ENCODE measurements around the gene ZNF175.

ZNF175 gene

GRCh38 chr19:51570962-51571575 lies at the start of gene ZNF175:
ZNF175 (plus strand) TSS chr19:51571283; CDS start chr19:51573330, 2,047 bp downstream.
- no peak for TF ChIP-seq ZNF274 (IDR thresholded peaks at IDR 0.05; ENCODE audit: low read depth, low read length)
- peak within 1 kb of the TSS; percentile 95 for H3K4me3 ChIP-seq (ENCODE audit: low read length)

DNA sequence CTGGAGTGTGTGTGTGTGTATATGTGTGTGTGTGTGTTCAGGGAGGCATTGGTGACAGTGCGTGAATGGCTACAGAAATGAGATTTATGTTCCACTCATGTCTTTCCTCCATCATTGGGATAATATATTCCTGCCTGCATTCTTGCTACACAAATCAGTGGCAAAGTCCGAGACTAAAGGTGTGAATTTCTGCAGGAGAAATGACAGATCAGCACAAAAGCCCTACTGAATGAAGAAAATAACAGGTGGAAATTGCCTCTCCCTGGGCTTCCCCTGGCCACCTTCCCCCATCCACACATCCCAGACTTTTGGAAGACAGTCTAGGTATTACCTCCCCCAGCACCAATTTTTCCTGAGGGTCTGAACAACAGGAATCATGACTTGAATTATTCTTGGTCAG lies 49.7 kb upstream of the ZNF175 start:
- H3K4me3 ChIP-seq (ENCODE audit: low read length): no peak overlapping the region
- no peak for TF ChIP-seq ZNF274 (IDR thresholded peaks at IDR 0.05; ENCODE audit: low read depth, low read length)

GRCh38 chr19:51521781-51522180 lies 49.3 kb upstream of the ZNF175 start:
- no peak for TF ChIP-seq ZNF274 (IDR thresholded peaks at IDR 0.05; ENCODE audit: low read depth, low read length)
- no peak overlapping the region for H3K4me3 ChIP-seq (ENCODE audit: low read length)

- H3K4me3 ChIP-seq (ENCODE audit: low read length): no peak overlapping the region
- TF ChIP-seq ZNF274 (IDR thresholded peaks at IDR 0.05; ENCODE audit: low read depth, low read length): no peak
These were observed 46.3 kb upstream of the ZNF175 start for GRCh38 chr19:51524666-51525264.

- no peak overlapping the region for H3K4me3 ChIP-seq (ENCODE audit: low read length)
- no peak for TF ChIP-seq ZNF274 (IDR thresholded peaks at IDR 0.05; ENCODE audit: low read depth, low read length)
These were observed 45.4 kb upstream of the ZNF175 start for GRCh38 chr19:51525651-51526050.

DNA sequence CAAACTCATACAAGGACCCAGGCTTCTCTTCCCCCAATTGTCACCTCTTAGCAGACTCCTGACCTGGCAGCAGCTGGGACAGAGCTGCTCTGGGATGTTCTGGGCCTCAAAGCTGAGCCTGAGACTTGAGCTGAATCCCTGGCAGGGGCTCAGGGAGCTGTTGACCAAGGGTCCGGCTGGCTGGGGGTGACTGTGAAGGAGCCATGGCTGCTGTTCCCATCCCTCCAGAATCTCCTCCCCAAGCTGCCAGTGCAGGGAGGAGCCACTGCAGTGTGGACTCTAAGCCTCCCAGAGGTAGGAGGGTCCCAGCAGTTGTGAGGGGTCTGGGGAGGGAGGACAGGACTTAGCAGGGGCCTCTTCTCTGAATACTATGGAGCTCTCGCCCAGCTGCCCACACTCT lies 41.8 kb upstream of the ZNF175 start:
- TF ChIP-seq ZNF274 (IDR thresholded peaks at IDR 0.05; ENCODE audit: low read depth, low read length): no peak
- no peak overlapping the region for H3K4me3 ChIP-seq (ENCODE audit: low read length)

GRCh38 chr19:51530616-51531015 lies 40.5 kb upstream of the ZNF175 start:
- no peak for TF ChIP-seq ZNF274 (IDR thresholded peaks at IDR 0.05; ENCODE audit: low read depth, low read length)
- H3K4me3 ChIP-seq (ENCODE audit: low read length): no peak overlapping the region

DNA sequence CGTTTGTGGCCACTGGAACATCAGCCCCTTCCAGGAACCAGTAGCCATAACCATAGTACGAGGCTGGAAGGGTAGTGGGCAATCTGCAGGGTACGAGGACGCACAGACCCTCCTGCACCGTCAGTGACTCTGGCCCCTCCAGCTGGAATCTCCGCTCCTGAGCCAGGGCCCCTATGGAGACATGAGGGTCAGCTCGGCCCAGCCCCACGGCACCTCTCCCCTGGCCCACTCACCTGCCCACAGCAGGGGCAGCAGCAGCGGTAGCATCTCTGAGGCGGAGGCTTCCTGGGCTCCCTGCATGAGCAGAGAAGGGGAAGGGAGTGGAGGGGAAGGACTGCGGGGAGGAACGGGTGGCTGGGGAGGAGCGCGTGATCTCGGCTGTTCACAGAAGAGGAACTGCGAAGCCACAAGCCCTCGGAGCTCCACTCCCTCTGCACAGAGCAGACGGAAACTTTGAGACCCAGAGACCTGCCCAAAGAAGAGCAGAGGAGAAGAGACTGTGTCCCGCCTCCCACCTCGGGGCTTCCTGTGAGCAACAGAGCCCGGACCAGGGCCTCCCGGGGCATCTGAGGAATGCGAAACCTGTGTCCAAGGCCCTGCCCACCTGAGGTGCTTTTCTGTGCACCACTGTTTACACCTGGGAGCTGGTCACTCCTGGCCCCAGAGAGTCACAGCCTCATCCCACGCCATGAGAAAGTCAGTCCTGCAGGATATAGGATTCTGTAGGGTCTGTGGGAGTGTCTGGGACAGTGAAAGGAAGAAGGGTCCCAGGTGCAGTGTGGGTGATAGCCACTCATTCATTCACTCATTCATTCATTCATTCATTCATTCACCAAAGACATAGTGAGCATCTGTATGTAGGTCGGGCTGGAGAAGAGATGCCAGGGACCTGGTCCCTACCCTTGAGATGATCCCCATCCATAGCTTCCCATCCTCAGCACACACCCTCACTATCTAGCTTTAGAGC lies 39.5 kb upstream of the ZNF175 start, which contains the start of gene SIGLEC6:
Gene SIGLEC6, minus strand, starts transcription at position 322 of the 967 bp plus-strand sequence. Its CDS starts 22 bp downstream, at position 300.
- H3K4me3 ChIP-seq (ENCODE audit: low read length): no peak within 1 kb of the TSS
- no peak for TF ChIP-seq ZNF274 (IDR thresholded peaks at IDR 0.05; ENCODE audit: low read depth, low read length)

GRCh38 chr19:51535535-51535934 lies 35.5 kb upstream of the ZNF175 start:
- H3K4me3 ChIP-seq (ENCODE audit: low read length): no peak overlapping the region
- no peak for TF ChIP-seq ZNF274 (IDR thresholded peaks at IDR 0.05; ENCODE audit: low read depth, low read length)

DNA sequence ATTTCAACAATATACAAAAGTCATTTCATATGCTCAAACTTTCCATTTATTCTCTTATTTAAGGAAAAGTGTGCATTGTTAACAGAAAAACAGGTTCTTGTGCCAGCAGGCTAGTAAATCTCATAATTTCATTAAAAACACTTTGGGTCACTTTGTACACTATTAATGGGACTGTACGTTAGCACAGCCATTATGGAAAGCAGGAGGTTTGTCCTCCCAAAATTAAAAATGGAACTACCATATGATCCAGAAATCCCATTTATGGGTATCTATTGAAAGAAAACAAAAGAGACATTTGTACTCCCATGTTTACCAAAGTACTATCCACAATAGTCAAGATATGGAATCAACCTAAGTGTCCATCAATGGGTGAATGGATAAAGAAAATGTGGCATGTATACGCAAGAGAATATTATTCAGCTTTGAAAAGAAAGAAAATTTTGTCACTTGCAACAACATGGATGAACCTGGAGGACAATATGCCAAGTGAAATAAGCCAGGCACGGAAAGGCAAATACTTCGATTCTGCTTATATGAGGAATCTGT lies 31.2 kb upstream of the ZNF175 start:
- H3K4me3 ChIP-seq (ENCODE audit: low read length): no peak overlapping the region
- TF ChIP-seq ZNF274 (IDR thresholded peaks at IDR 0.05; ENCODE audit: low read depth, low read length): no peak

DNA sequence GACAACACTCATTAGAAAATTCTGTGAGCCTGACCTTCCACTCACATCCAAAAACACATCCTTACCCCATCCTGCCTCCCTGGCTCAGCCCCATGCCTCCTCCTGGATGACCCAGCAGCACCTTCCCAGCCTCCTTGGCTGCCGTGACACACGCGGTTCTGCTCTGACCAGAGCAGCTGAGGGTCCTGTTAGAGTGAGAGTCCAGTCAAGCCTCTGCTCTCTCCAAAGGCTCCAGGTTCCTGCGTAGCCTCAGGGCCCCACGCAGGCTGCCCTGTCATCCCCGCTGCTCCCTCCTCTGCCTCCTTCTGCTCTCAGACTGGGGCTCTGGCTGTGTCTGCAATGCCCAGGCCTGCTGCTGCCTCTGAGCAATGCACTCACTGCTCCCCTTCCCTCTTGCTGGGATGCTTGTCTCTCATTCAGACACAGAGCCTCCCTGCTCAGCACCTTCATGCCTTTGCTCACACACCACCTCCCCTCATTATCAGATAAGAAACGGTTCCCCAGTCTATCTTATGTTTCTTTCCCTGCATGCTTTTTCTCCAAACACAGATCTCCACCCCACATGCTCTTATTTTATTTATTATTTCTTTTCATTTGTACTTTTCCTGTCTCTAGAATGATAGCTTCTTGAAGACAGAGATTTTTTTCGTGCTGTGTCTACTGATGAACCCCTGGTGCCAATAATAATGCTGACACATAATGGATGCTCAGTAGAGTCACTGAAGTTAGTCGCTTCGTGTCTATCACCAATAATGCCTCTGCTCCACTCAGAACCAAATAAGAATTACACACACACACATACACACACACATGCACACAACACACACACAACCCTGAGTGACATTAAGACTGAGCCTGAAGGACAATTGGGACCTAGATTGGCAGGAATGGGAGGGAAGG lies 29.4 kb upstream of the ZNF175 start:
- TF ChIP-seq ZNF274 (IDR thresholded peaks at IDR 0.05; ENCODE audit: low read depth, low read length): no peak
- H3K4me3 ChIP-seq (ENCODE audit: low read length): no peak overlapping the region

- no peak overlapping the region for H3K4me3 ChIP-seq (ENCODE audit: low read length)
- TF ChIP-seq ZNF274 (IDR thresholded peaks at IDR 0.05; ENCODE audit: low read depth, low read length): no peak
These were observed 28.4 kb upstream of the ZNF175 start for GRCh38 chr19:51542699-51543098.

DNA sequence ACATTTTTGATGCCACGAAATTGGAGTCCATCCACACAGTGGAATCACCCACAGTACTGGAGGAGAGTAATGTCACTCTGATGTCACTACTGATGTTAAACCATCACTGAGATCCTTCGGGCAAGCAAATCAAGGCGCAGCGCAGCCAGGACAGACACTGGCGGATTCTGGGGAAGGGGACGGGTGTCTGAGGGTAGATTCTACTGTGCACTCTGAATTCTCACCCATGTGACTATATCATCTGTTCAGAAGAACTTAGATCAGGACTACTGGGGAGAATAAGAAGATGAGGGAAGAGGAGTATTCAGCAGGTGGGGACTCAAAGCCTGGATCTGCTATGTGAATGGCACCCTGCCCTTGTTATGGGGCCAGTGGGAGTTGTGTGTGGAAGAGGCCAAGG lies 27.0 kb upstream of the ZNF175 start:
- no peak overlapping the region for H3K4me3 ChIP-seq (ENCODE audit: low read length)
- no peak for TF ChIP-seq ZNF274 (IDR thresholded peaks at IDR 0.05; ENCODE audit: low read depth, low read length)

Data from GM08714 (cell line).